Transverse colon (tissue), 4 donors: ENCODE measurements around the gene RUNX1. TPM values are rescaled to one million over a fixed set of nuclear protein-coding genes. Genes with fewer than 3 reads are reported as not detected.

Experiments used
- DNase-seq: peaks from one replicate; pipeline ENCODE4 v3.0.0-alpha.2; 2019
- H3K27ac ChIP-seq, 4 donors: fragments of 200-600 bp; sonication (generic); 2 replicates each; pipeline ENCODE4 v1.5.1; 2016 to 2018; ENCODE audit warnings: inconsistent platforms in 4 of 4
- H3K27me3 ChIP-seq: fragments of 200-600 bp; sonication (generic); 2 replicates; pipeline ENCODE4 v1.5.1; 2017; ENCODE audit warnings: inconsistent platforms
- H3K36me3 ChIP-seq, 4 donors: fragments of 200-600 bp; sonication (generic); 2 replicates each; pipeline ENCODE4 v1.5.1; 2017 to 2019; ENCODE audit warnings: inconsistent platforms in 4 of 4
- H3K4me1 ChIP-seq, 4 donors: fragments of 200-600 bp; sonication (generic); 2 replicates each; pipeline ENCODE4 v1.5.1; 2017 to 2020; ENCODE audit warnings: inconsistent platforms in 4 of 4
- H3K4me3 ChIP-seq, 4 donors: fragments of 200-600 bp; sonication (generic); 1 replicate in 1 of 4; 2 replicates in 3 of 4; pipeline versions ENCODE4 v1.5.1 to v1.6.1; 2017 to 2019; ENCODE audit warnings: inconsistent platforms in 4 of 4
- H3K9me3 ChIP-seq, 2 donors: fragments of 200-600 bp; sonication (generic); 2 replicates each; pipeline ENCODE4 v1.5.1; 2017 to 2019; ENCODE audit warnings: inconsistent platforms in 2 of 2
- CTCF ChIP-seq, 5 experiments: fragments of 200-600 bp in 3 of 5; fragments of 450-650 bp in 2 of 5; sonication (generic) in 3 of 5; IDR thresholded peaks; 1 replicate in 2 of 5; 2 replicates in 3 of 5; pipeline ENCODE4 v1.5.1; 2016 to 2017; ENCODE audit warnings: antibody characterized with exemption in 5 of 5, inconsistent platforms in 3 of 5, mild to moderate bottlenecking in 2 of 5, moderate library complexity in 1 of 5
- EP300 ChIP-seq: sonication (generic); formaldehyde crosslinking; IDR thresholded peaks from one replicate; pipeline ENCODE4 v1.6.1; 2017; ENCODE audit warnings: antibody characterized with exemption, low read depth
- POLR2A ChIP-seq: fragments of 450-650 bp; IDR thresholded peaks from one replicate; pipeline ENCODE4 v1.6.1; 2016; ENCODE audit warnings: antibody characterized with exemption, mild to moderate bottlenecking, moderate library complexity
- POLR2AphosphoS5 ChIP-seq, 3 donors: sonication (generic); formaldehyde crosslinking; IDR thresholded peaks; one replicate each; pipeline ENCODE4 v1.6.1; 2016; ENCODE audit warnings: antibody characterized with exemption in 3 of 3
- WGBS, 2 donors: methylation state at CpG; one replicate each; pipeline ENCODE4 v1.1.5; 2018; ENCODE audit warnings: low coverage in 1 of 2; 5-methylcytosine and 5-hydroxymethylcytosine counted together
- in situ Hi-C, 4 donors: fragments of 200-750 bp; cut with MboI; loops; one replicate each; pipeline versions ENCODE4 v1.15.0 to v1.15.1; 2017; ENCODE audit warnings: low sequenced_read_pairs in 3 of 4, low pct_ligation_motif_present in 1 of 4, low pct_unique_long_range_greater_than_20kb in 1 of 4
- intact Hi-C: fragments of 100-400 bp; cut with DNase I; formaldehyde crosslinking; loops from one replicate; pipeline ENCODE4 v1.15.1; 2023; ENCODE audit warnings: low total_unique reads
- total RNA-seq, 4 donors: library from RNA; depleted of rRNA; stranded (reverse); fragments of >200 nt; gene quantifications; one replicate each; pipeline ENCODE4 v1.1.0, GENCODE V29; 2016

RUNX1 gene
- total RNA-seq, 4 donors from 2014 or later = 8.3 to 60.1 (median 34.7) TPM

- intact Hi-C loops = no loop called here
- H3K4me1 ChIP-seq = peaks cover 0 to 7% (median 0%) of the 10 kb centered on the region in 4 donors
Measured at GRCh38 chr21:35011681-35012080, 37.4 kb downstream of the RUNX1 start.

GRCh38 chr21:35010447-35010846, 38.7 kb downstream of the RUNX1 start:
- TF ChIP-seq CTCF (IDR thresholded peaks at IDR 0.05) (no peak), EP300 (no peak), POLR2AphosphoS5 (IDR thresholded peaks at IDR 0.05) (no peak), POLR2A (no peak)
- intact Hi-C loops (no loop called here), in situ Hi-C loops (no loop called here)
- no peak overlapping the region for H3K4me3 ChIP-seq
- no peak for DNase-seq
- H3K27ac ChIP-seq = no peak overlapping the region
- WGBS, 2 donors = 65 to 66% methylated on average over 5 of the region's 5 CpGs
- H3K4me1 ChIP-seq = peaks cover 0 to 2% (median 0%) of the 10 kb centered on the region in 4 donors
- no peaks in the 10 kb centered on the region for H3K36me3 ChIP-seq
- no peaks in the 10 kb centered on the region for H3K9me3 ChIP-seq
- no peaks in the 10 kb centered on the region for H3K27me3 ChIP-seq

More at GRCh38 chr21:35011681-35012080, 37.4 kb downstream of the RUNX1 start:
- TF ChIP-seq CTCF (IDR thresholded peaks at IDR 0.05) (no peak), EP300 (no peak), POLR2A (no peak), POLR2AphosphoS5 (IDR thresholded peaks at IDR 0.05) (no peak)
- Histone ChIP-seq H3K36me3 (no peaks in the 10 kb centered on the region), H3K27ac (no peak overlapping the region), H3K9me3 (no peaks in the 10 kb centered on the region), H3K27me3 (no peaks in the 10 kb centered on the region), H3K4me3 (no peak overlapping the region)
- no peak for DNase-seq
- in situ Hi-C loops = no loop called here
- WGBS, 2 donors = 44 to 47% methylated on average over 3 of the region's 3 CpGs

DNA sequence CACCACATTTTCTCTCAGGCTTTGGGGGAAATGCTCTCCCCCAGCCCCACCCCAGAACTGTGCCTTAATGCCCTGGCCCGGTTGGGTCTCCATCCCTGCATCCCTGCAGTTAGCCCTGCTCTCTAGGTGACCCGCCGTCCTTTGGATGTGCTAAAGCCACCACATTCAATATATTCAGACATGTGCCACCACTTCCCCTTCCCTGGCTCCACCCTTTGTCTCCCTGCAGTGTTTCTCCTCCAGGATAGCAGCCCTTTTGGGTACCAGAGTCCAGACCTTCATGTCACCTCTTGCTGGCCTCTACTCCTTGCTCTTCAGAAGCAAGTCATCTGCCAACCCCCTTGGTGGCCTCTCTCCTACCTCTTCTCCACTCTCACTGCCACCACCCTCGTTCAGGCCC, 41.8 kb downstream of the RUNX1 start:
- in situ Hi-C loops (no loop called here), intact Hi-C loops (no loop called here)
- Histone ChIP-seq H3K4me1 (peaks cover 0 to 14% (median 2%) of the 10 kb centered on the region in 4 donors), H3K9me3 (no peaks in the 10 kb centered on the region), H3K4me3 (no peak overlapping the region), H3K27ac (no peak overlapping the region), H3K27me3 (no peaks in the 10 kb centered on the region), H3K36me3 (no peaks in the 10 kb centered on the region)
- DNase-seq = no peak
- 88 to 89% methylated on average over 3 to 4 of the region's 4 CpGs for WGBS, 2 donors
- TF ChIP-seq EP300 (no peak), POLR2AphosphoS5 (IDR thresholded peaks at IDR 0.05) (no peak), CTCF (IDR thresholded peaks at IDR 0.05) (no peak), POLR2A (no peak)

DNA sequence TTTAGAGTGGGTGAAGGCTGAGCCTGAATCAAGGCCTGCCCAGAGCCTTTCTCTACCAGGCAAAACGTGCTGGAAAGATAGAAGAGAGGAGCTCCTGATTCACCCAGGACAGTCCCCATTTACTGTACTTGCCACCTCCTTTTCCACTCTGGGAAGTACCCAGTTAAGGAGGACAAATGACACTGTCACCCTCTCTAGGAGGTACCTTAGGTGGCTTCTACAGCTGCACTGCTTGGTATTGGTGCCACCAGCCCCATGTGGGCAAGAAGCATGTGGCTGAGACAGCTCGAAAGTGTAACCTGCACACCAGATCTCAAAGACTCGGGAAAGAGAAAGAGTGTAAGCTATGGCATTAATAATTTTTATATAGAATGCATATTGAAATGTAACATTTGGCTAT, 42.3 kb downstream of the RUNX1 start:
- DNase-seq = no peak
- 88 to 100% methylated on average over 2 to 3 of the region's 3 CpGs for WGBS, 2 donors
- H3K4me3 ChIP-seq = no peak overlapping the region
- H3K9me3 ChIP-seq = no peaks in the 10 kb centered on the region
- H3K27me3 ChIP-seq = no peaks in the 10 kb centered on the region
- intact Hi-C loops = no loop called here
- in situ Hi-C loops = no loop called here
- H3K4me1 ChIP-seq = peaks cover 0 to 14% (median 2%) of the 10 kb centered on the region in 4 donors
- no peaks in the 10 kb centered on the region for H3K36me3 ChIP-seq
- TF ChIP-seq CTCF (IDR thresholded peaks at IDR 0.05) = no peak
- TF ChIP-seq POLR2A = no peak
- no peak for TF ChIP-seq EP300
- TF ChIP-seq POLR2AphosphoS5 (IDR thresholded peaks at IDR 0.05) = no peak
- H3K27ac ChIP-seq = no peak overlapping the region
